Erythroblast (primary cell): ENCODE measurements around the gene GLDC.

Source experiments
- GATA1 ChIP-seq: IDR thresholded peaks from 2 replicates; pipeline ENCODE4 v1.6.1; 2011; ENCODE audit warnings: low read depth, mild to moderate bottlenecking, control low read depth, low read length, moderate library complexity
- POLR2A ChIP-seq: IDR thresholded peaks from 2 replicates; pipeline ENCODE4 v1.6.1; 2011; ENCODE audit warnings: mild to moderate bottlenecking, low read length

DNA sequence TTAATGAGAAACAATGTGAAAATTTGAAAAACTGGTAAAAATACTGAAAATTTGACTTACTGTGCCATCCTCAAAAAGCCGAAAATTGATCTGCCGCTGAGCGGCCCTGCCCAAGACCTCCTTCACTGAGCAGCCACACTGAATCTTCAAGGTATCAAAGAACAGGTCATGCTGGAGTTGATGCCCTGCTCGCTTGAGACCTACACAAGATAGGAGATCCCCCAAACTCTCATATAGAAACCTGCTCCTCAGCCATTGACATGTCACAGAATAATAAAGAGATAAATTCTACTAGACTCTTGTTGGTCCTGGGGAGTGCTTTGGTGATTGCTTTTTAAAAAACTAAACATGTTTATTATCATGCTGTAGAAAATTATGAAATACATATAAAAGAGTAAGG lies 52.7 kb downstream of the GLDC start:
- TF ChIP-seq POLR2A (no peak), GATA1 (no peak)
